ENCODE data around the gene PLOD3.
"Not testable (repeated sequence)": the region's sequence is repeated elsewhere in the genome, so short reads cannot be mapped to it uniquely, and the experiment has no call there.

Gene PLOD3, protein sequence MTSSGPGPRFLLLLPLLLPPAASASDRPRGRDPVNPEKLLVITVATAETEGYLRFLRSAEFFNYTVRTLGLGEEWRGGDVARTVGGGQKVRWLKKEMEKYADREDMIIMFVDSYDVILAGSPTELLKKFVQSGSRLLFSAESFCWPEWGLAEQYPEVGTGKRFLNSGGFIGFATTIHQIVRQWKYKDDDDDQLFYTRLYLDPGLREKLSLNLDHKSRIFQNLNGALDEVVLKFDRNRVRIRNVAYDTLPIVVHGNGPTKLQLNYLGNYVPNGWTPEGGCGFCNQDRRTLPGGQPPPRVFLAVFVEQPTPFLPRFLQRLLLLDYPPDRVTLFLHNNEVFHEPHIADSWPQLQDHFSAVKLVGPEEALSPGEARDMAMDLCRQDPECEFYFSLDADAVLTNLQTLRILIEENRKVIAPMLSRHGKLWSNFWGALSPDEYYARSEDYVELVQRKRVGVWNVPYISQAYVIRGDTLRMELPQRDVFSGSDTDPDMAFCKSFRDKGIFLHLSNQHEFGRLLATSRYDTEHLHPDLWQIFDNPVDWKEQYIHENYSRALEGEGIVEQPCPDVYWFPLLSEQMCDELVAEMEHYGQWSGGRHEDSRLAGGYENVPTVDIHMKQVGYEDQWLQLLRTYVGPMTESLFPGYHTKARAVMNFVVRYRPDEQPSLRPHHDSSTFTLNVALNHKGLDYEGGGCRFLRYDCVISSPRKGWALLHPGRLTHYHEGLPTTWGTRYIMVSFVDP

GRCh38 chr7:101217388-101218235 is at the start of gene PLOD3, which contains the start of gene ZNHIT1:
Gene PLOD3, minus strand, starts transcription at chr7:101217581. Its CDS starts 307 bp downstream, at chr7:101217274.
Gene ZNHIT1, plus strand, starts transcription at chr7:101218165. Its CDS starts 31 bp downstream, at chr7:101218196.
- in situ Hi-C loops (cut with HindIII; ENCODE audit: low sequenced_read_pairs), result no loop called here

- in situ Hi-C loops (cut with HindIII; ENCODE audit: low sequenced_read_pairs), result no loop called here
These were observed 48.5 kb upstream of the PLOD3 start for GRCh38 chr7:101265622-101266516.

DNA sequence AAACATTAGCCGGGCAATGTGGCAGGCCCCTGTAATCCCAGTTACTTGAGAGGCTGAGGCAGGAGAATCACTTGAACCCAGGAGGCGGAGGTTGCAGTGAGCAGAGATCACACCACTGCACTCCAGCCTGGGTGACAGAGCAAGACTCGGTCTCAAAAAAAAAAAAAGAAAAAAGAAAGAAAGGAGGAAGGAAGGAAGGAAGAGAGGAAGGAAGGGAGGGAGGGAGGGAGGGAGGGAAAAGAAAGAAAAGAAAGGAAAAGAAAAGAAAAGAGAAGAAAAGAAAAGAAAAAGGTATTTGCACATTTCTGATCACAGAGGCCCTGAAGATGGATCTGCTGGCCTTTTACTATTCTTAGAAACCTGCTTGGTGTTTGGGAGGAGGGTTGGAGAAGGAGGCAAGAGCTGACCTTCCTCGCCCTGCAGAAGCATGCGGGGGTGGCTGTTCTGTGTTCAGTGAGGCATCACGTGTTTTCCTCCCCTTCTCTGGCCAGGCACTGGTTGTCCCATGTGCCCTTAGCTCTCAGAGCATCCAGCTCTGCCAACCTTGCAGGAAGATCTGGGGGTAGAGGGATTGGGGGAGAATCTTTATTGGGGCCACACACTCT is 46.8 kb upstream of the PLOD3 start:
- in situ Hi-C loops (cut with HindIII; ENCODE audit: low sequenced_read_pairs), result not testable (repeated sequence)

DNA sequence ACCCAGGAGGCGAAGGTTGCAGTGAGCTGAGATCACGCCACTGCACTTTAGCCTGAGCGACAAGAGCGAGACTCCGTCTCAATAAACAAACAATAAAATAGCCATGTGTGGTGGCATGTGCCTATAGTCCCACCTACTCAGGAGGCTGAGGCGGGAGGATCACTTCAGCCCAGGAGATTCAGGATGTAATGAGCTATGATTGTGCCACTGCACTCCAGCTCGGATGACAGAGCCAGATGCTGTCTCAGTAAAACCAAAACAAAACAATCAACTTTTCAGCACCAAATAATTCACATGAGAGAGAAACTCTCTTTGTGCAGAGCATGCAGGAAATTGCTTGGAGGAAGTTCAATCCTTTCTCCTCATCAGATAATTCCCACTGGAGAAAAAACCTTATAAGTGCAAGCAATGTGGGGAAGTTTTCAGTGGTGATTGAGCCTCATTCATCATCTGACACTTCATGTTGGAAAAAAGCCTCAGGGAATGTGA is 40.9 kb upstream of the PLOD3 start:
- in situ Hi-C loops (cut with HindIII; ENCODE audit: low sequenced_read_pairs), result no loop called here

GRCh38 chr7:101255796-101256195 is 38.4 kb upstream of the PLOD3 start:
- in situ Hi-C loops (cut with HindIII; ENCODE audit: low sequenced_read_pairs), result no loop called here

DNA sequence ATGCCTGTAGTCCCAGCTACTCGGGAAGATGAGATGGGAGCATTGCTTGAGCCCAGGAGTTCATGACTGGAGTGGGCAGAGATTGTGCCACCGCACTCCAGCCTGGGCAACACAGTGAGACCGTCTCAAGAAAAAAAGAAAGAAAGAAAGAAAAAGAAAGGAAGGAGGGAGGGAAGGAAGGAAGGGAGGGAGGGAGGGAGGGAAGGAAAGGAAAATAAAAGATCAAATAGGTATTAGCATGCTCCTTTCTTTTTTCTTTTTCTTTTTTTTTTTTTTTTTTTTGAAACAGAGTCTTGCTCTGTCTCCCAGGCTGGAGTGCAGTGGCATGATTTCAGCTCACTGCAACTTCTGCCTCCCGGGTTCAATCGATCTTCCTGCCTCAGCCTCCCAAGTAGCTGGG is 35.8 kb upstream of the PLOD3 start:
- in situ Hi-C loops (cut with HindIII; ENCODE audit: low sequenced_read_pairs), result not testable (repeated sequence)

DNA sequence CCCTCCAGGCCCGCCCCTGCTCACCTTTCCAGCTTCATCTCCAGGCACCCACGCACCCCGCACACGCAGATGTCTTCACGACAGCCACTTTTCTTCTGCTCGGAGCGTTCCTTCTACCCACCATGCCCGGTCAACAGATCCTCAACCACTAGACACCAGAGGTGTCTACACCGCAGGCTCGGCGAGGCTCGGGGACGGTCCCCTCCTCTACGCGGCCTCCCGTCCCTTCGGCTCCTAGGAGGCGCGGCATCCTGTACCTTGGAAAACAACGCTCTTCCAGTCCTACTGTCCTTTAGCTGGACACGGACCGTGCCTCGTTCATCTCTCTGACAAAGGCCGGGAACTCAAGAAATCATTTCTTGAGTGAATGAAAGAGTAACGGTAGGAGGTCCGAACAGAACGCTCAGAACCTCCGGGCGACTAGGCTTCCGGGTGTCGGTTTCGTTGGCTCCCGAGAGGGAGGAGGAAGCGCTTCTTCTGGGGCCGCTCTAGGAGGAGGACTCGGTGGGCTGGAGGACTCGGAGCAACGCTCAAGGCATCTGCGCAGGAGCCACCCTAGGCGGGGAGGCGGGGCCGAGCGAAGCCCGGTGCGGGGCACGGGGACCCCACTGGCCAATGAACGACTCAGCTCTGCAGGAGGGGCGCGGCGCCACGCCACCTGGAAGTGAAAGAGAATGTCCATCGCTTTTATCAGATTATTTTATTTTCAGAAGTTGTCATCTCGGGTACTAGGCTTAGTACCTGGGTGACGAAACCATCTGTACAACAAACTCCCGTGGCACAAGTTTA is 34.7 kb upstream of the PLOD3 start:
- in situ Hi-C loops (cut with HindIII; ENCODE audit: low sequenced_read_pairs), result no loop called here

GRCh38 chr7:101250324-101250723 is 32.9 kb upstream of the PLOD3 start:
- in situ Hi-C loops (cut with HindIII; ENCODE audit: low sequenced_read_pairs), result no loop called here

GRCh38 chr7:101248276-101248675 is 30.9 kb upstream of the PLOD3 start:
- in situ Hi-C loops (cut with HindIII; ENCODE audit: low sequenced_read_pairs), result no loop called here

DNA sequence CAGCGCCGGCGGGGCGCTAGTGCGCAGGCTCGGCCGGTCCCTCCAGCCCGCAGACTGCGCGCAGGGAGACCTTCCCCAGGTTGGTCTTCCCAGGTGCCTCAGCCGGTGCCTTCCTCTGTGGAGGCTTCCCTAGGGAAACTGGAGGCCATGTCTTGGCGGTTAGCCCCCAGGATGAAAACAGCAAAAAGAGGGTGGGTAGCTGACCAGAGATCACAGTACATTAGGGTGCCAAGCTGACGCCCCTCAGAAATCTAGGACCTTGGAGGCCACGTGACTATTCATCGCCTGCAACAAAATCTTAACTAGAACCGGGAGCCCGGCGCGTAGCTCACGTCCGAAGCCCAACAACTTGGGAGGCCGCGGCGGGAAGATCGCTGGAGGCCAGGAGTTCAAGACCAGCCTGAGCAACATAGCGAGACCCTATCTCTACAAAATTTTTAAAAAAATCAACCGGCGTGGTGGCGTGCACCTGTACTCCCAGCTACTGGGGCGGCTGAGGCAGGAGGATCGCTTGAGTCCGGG is 27.8 kb upstream of the PLOD3 start:
- in situ Hi-C loops (cut with HindIII; ENCODE audit: low sequenced_read_pairs), result no loop called here

GRCh38 chr7:101244375-101245146 is 27.2 kb upstream of the PLOD3 start, which contains the start of gene FIS1:
Gene FIS1, minus strand, starts transcription at chr7:101245081. Its CDS starts 77 bp downstream, at chr7:101245004.
- in situ Hi-C loops (cut with HindIII; ENCODE audit: low sequenced_read_pairs), result no loop called here

GRCh38 chr7:101243646-101244374 is 26.4 kb upstream of the PLOD3 start:
- in situ Hi-C loops (cut with HindIII; ENCODE audit: low sequenced_read_pairs), result no loop called here

GRCh38 chr7:101241443-101242349 is 24.3 kb upstream of the PLOD3 start:
- in situ Hi-C loops (cut with HindIII; ENCODE audit: low sequenced_read_pairs), result no loop called here

- in situ Hi-C loops (cut with HindIII; ENCODE audit: low sequenced_read_pairs), result no loop called here
These were observed 23.6 kb upstream of the PLOD3 start for GRCh38 chr7:101241015-101241363.

- in situ Hi-C loops (cut with HindIII; ENCODE audit: low sequenced_read_pairs), result no loop called here
These were observed 23.0 kb upstream of the PLOD3 start for GRCh38 chr7:101240226-101241014.

DNA sequence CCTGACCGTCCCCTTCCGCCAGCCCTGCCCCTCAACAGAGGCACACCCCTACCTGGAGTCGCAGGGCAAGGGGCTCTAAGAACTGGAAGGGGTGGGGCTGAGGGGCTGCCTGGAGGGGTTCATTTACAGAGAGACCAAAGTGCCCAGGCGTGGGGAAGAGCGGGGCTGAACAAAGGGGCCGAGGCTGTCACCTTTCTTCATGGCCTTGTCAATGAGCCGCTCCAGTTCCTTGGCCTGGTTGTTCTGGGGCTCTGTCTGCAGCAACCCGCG is 22.5 kb upstream of the PLOD3 start:
- in situ Hi-C loops (cut with HindIII; ENCODE audit: low sequenced_read_pairs), result no loop called here
